Measurements from ENCODE around the gene CCNY. TPM values are rescaled to one million over a fixed set of nuclear protein-coding genes. Genes with fewer than 3 reads are reported as not detected.
A peak's percentile ranks its signal among the peaks of the same experiment; 100 is the strongest.

The CCNY gene
- total RNA-seq, 1 experiment from 2014 or later: 51.9 TPM

GRCh38 chr10:35300063-35300699 lies 36.1 kb upstream of the CCNY start:
- ATAC-seq (no peak), DNase-seq (ENCODE audit: low read depth, low spot score) (peak; percentile 67)
- H3K4me1 ChIP-seq (ENCODE audit: control insufficient read depth, insufficient read depth, low read length): no peaks in the 10 kb centered on the region; the same call in 1 of the 2 replicates
- POLR2A ChIA-PET: no interaction called here
- H3K4me3 ChIP-seq (ENCODE audit: low read depth in 2 of 2, low read length in 2 of 2): no peak overlapping the region
- intact Hi-C loops (cut with micrococcal nuclease; ENCODE audit: unreplicated experiment): no loop called here
- H3K36me3 ChIP-seq (ENCODE audit: control insufficient read depth, insufficient read depth, low read length): no peaks in the 10 kb centered on the region
- TF ChIP-seq REST (IDR thresholded peaks at IDR 0.05; ENCODE audit: insufficient read depth in 1 of 2, low read depth in 2 of 2, low read length in 1 of 2) (no peak), POLR2AphosphoS5 (IDR thresholded peaks at IDR 0.05; ENCODE audit: low read depth, low read length) (no peak), TCF7L2 (IDR thresholded peaks at IDR 0.05; ENCODE audit: low read depth, low read length) (no peak), CTCF (IDR thresholded peaks at IDR 0.05) (no peak), SIN3A (IDR thresholded peaks at IDR 0.05; ENCODE audit: borderline replicate concordance, insufficient read depth, low read depth, low read length) (no peak)
- in situ Hi-C loops (cut with HindIII; ENCODE audit: low pct_unique_long_range_greater_than_20kb, low sequenced_read_pairs): no loop called here
- H3K27ac ChIP-seq (ENCODE audit: low read length): no peak overlapping the region
- CTCF ChIA-PET: no interaction called here
- H3K9me3 ChIP-seq (ENCODE audit: control insufficient read depth, insufficient read depth, low read depth, low read length): no peaks in the 10 kb centered on the region
- H3K27me3 ChIP-seq (ENCODE audit: control insufficient read depth, insufficient read depth, low read length): no peaks in the 10 kb centered on the region
- no TSS peak for BruUV-seq (replicated peaks)

GRCh38 chr10:35304649-35305048 lies 31.7 kb upstream of the CCNY start:
- no peaks in the 10 kb centered on the region for H3K27me3 ChIP-seq (ENCODE audit: control insufficient read depth, insufficient read depth, low read length)
- no peak overlapping the region for H3K4me3 ChIP-seq (ENCODE audit: low read depth in 2 of 2, low read length in 2 of 2)
- TF ChIP-seq SIN3A (IDR thresholded peaks at IDR 0.05; ENCODE audit: borderline replicate concordance, insufficient read depth, low read depth, low read length) (no peak), TCF7L2 (IDR thresholded peaks at IDR 0.05; ENCODE audit: low read depth, low read length) (no peak), CTCF (IDR thresholded peaks at IDR 0.05) (no peak), REST (IDR thresholded peaks at IDR 0.05; ENCODE audit: insufficient read depth in 1 of 2, low read depth in 2 of 2, low read length in 1 of 2) (no peak), POLR2AphosphoS5 (IDR thresholded peaks at IDR 0.05; ENCODE audit: low read depth, low read length) (no peak)
- CTCF ChIA-PET: no interaction called here
- intact Hi-C loops (cut with micrococcal nuclease; ENCODE audit: unreplicated experiment): no loop called here
- H3K36me3 ChIP-seq (ENCODE audit: control insufficient read depth, insufficient read depth, low read length): no peaks in the 10 kb centered on the region
- no peak overlapping the region for H3K27ac ChIP-seq (ENCODE audit: low read length)
- ATAC-seq (no peak), DNase-seq (ENCODE audit: low read depth, low spot score) (no peak)
- H3K4me1 ChIP-seq (ENCODE audit: control insufficient read depth, insufficient read depth, low read length): no peaks in the 10 kb centered on the region; the same call in 1 of the 2 replicates
- POLR2A ChIA-PET: no interaction called here
- in situ Hi-C loops (cut with HindIII; ENCODE audit: low pct_unique_long_range_greater_than_20kb, low sequenced_read_pairs): no loop called here
- no TSS peak for BruUV-seq (replicated peaks)
- H3K9me3 ChIP-seq (ENCODE audit: control insufficient read depth, insufficient read depth, low read depth, low read length): no peaks in the 10 kb centered on the region

All from Panc1 (cell line).